Left cardiac atrium (tissue), 4 donors: Measurements from ENCODE around the gene PANK2. TPM values are rescaled to one million over a fixed set of nuclear protein-coding genes. Genes with fewer than 3 reads are reported as not detected.
"Not testable (repeated sequence)": the region's sequence is repeated elsewhere in the genome, so short reads cannot be mapped to it uniquely, and the experiment has no call there.

ENCODE experiments used
- ATAC-seq, 2 donors: fragments of 200-7000 bp; cut with Tn5 transposase; one replicate each; pipeline ENCODE4 v1.9.1; 2020; ENCODE audit warnings: mild to moderate bottlenecking in 2 of 2, moderate library complexity in 2 of 2
- DNase-seq: peaks from one replicate; pipeline ENCODE4 v3.0.0-alpha.2; 2020
- intact Hi-C, 2 donors: fragments of 100-400 bp; cut with DNase I; formaldehyde crosslinking; loops; one replicate each; pipeline versions ENCODE4 v1.14.1 to v1.15.1; 2022 to 2023
- total RNA-seq, 2 donors: library from RNA; stranded (reverse); fragmentation: NEBNext Ultra II Directional; extraction: Animal tissue kit (Norgen Biotek cat#: 25700); gene quantifications; one replicate each; pipeline ENCODE4 v1.2.1, GENCODE V29; 2021
- donor health status: DM: no; HTN: yes; CAD: no.
- donor health status: DM: no; HTN: yes; CAD: no; lungs with severe emphysema.
- donor health status: DM: yes; HTN: yes; CAD: no.
- donor health status: Dilated cardiomyopathy.

PANK2 gene
- total RNA-seq, 2 donors from 2014 or later = 18.7 to 23.8 TPM

- ATAC-seq = peak in 1 of 2 donors; percentile 30
- intact Hi-C loops = no loop called here
Observed at GRCh38 chr20:3896302-3896701, 7.1 kb downstream of the PANK2 start.

DNA sequence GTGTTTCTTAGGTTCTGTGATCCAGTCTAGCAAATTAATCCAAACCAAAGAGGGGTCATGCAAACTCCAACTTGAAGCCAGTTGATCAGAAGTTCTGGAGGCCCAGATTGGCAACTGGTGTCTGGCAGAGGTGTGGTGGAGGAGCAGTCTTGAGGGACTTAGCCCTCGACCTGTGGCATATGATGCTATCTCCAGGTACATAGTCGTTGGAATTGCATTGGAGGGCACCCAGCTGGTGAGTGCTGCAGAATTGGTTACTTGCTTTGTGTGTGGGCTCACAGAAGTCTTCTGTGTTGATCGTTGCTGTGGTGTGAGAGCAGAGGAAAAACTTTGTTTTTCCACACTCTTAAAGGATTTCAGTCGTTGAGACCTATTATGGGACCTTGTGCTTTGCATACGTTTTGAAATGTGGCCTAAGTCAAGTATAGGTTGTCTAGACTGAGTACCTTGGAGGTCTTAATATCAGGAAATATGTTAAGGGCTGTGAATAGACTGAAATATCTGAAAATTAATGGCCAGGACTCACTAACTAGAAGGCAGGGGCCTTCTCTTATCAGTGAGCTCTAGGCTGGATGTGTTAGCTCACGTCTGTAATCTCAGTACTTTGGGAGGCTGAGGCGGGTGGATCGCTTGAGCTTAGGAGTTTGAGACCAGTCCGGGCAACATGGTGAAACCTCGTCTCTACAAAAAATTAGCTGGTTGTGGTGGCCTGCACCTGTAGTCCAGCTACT, 7.8 kb downstream of the PANK2 start:
- intact Hi-C loops = no loop called here
- ATAC-seq = peak in 1 of 2 donors; percentile 11
- no peak for DNase-seq

More at GRCh38 chr20:3896302-3896701, 7.1 kb downstream of the PANK2 start:
- DNase-seq = no peak

GRCh38 chr20:3898181-3898580, 9.0 kb downstream of the PANK2 start:
- intact Hi-C loops, ATAC-seq, DNase-seq: not testable (repeated sequence)

- intact Hi-C loops = no loop called here
- ATAC-seq = no peak
Observed at GRCh38 chr20:3898639-3899038, 9.5 kb downstream of the PANK2 start.

DNA sequence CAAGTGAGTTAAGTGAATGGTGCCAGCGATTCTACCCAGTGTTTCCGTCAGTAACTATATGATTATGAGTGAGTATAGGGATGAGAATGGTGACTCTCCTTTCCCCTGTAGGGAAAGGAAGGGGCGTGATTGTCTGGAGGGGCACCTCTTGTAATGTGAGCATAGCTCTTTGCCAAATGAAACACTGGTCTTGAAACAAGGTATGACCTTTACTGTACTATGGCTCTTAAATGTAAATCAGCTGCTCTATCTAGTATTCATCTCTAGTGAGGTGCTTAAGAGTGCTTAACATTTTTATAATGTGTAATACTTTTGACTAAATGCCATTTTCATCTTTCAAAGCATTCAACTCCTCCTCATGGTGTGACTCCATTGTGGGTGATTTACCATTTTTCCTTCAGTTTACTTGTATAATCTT, 11.0 kb downstream of the PANK2 start:
- ATAC-seq = no peak
- intact Hi-C loops = no loop called here
- no peak for DNase-seq

More at GRCh38 chr20:3898639-3899038, 9.5 kb downstream of the PANK2 start:
- no peak for DNase-seq

- intact Hi-C loops = no loop called here
- DNase-seq = no peak
- ATAC-seq = no peak
Observed at GRCh38 chr20:3901028-3901705, 12.0 kb downstream of the PANK2 start.

DNA sequence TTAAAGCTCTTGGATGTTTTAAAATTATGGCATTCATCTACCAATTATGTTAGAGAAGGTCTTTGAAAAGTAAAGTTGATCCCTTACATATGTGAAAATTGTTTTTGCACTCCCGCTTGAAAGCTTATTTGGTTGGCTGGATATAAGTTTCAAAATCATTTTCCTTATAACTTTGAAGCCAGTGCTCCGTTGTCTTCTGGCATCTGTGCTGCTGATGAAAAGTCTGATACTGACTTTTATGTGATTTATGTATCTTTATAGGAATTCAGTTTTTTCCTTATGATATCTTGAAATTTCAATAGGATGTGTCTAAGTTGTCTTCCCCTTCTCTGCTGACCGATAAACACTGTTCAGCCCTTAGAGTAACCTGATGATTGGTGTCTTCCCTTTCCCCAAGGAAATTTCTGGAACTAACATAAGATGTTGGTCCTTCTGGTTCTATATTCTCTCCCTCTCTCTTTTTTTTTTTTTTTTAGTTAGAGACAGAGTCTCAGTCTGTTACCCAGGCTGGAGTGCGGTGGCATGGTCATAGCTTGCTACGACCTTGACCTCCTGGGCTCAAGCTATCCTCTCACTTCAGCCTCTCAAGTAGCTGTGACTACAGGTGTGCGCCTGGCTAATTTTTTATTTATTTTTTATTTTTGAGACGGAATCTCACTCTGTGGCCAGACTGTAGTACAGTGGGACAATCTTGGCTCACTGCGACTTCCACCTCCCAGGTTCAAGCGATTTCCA, 12.7 kb downstream of the PANK2 start:
- DNase-seq = no peak
- intact Hi-C loops = no loop called here
- ATAC-seq = no peak

GRCh38 chr20:3902446-3902845, 13.3 kb downstream of the PANK2 start:
- DNase-seq = no peak
- intact Hi-C loops = no loop called here

GRCh38 chr20:3904224-3904623, 15.0 kb downstream of the PANK2 start:
- ATAC-seq = no peak
- intact Hi-C loops = no loop called here
- DNase-seq = no peak

More at GRCh38 chr20:3902446-3902845, 13.3 kb downstream of the PANK2 start:
- ATAC-seq = no peak

- no peak for ATAC-seq
- no peak for DNase-seq
- intact Hi-C loops = no loop called here
Observed at GRCh38 chr20:3904857-3905256, 15.7 kb downstream of the PANK2 start.

DNA sequence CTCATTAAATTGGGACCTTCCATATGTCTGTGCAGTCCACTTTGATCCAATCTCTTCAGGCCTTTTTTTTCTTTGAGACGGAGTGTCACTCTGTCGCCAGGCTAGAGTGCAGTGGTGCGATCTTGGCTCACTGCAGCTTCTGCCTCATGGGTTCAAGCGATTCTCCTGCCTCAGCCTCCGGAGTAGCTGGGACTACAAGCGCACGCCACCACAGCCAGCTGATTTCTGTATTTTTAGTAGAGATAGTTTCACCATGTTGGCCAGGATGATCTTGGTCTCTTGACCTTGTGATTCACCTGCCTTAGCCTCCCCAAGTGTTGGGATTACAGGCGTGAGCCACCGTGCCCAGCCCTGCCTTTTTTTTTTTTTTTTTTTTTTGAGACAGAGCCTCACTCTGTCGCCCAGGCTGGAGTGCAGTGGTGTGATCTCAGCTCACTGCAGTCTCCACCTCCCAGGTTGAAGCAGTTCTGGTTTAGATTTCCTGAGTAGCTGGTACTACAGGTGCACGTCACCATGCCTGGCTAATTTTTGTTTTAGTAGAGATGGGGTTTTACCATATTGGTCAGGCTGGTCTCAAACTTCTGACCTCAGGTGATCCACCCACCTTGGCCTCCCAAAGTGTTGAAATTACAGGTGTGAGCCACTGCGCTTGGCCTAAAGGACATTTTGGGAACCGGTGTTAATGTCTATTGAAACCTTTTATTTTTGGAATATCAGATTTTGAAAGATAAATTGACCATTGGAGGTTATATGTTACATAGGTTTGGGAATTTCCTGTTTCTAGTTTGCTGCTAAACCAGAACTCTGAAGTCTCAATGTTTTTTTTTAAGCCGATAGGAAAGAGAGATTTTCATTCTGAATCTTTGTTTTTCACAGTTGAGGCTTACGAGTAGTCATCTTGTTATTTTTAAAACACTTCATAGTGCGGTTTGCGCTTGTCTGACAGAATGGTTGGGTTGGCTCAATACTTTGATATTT, 17.8 kb downstream of the PANK2 start:
- intact Hi-C loops, DNase-seq, ATAC-seq: not testable (repeated sequence)

- intact Hi-C loops = no loop called here
- DNase-seq (no peak), ATAC-seq (peak; percentile 72 to 79)
Observed at GRCh38 chr20:3908667-3909066, 19.5 kb downstream of the PANK2 start.

DNA sequence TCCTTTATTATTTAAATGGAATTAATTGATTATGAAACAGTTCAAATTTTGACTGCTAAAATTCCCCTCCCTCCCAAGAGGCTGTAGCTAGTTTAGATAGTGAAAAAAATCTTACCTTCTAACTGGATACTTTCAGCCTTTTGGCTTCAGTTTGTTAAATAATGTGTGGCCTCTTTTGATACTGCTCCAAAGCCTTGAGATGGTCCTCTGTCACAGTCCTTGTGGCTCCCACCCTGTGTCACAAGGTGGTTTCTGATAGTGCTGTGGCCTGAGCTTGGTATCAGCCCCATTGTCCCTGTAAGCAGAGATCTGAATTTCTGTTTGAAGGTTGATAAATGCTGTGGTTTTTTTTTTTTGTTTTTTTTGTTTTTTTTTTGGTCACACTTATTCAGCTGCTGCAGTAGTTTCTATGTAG, 20.8 kb downstream of the PANK2 start:
- DNase-seq (no peak), ATAC-seq (no peak)
- intact Hi-C loops = no loop called here

DNA sequence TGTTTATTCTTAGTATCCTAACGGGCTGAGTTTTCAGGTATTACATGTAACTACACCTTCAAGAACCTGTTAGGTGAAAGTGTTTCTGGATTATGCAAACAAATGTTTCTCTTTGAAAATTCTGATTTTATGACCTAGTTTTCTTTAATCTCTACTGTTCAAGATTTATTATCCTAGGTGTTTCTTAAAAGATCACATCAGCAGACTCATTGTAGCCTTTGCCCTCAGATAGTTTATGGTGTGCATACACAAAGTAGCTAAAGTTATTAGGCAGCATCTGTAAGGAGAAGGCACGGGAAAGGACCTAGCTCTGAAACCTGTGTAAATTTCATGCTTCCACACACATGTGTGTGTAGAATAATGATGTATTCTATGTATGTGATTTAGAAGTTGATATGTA, 21.7 kb downstream of the PANK2 start:
- DNase-seq (no peak), ATAC-seq (no peak)
- intact Hi-C loops = no loop called here

GRCh38 chr20:3911956-3912355, 22.8 kb downstream of the PANK2 start:
- intact Hi-C loops = no loop called here
- ATAC-seq (peak; percentile 31 to 52), DNase-seq (no peak)

DNA sequence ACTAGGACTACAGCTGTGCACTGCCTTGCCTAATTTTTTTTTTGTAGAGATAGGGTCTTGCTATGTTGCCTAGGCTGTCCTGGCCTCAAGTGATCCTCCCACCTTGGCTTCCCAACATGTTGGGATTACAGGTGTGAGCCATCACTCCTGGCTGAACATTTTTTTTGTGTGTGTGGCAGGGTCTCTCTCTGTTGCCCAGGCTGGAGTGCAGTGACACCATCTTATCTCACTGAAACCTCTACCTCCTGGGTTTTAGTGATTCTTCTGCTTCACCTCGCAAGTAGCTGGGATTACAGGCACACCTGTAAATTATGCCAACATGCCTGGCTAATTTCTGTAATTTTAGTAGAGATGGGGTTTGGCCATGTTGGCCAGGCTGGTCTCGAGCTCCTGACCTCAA, 25.3 kb downstream of the PANK2 start:
- ATAC-seq = no peak

GRCh38 chr20:3915691-3916090, 26.5 kb downstream of the PANK2 start:
- DNase-seq (no peak), ATAC-seq (no peak)
- intact Hi-C loops = no loop called here

More for the DNA sequence above, 25.3 kb downstream of the PANK2 start:
- intact Hi-C loops = no loop called here
- DNase-seq = no peak

GRCh38 chr20:3916364-3916763, 27.2 kb downstream of the PANK2 start:
- no peak for DNase-seq
- intact Hi-C loops = no loop called here
- no peak for ATAC-seq

DNA sequence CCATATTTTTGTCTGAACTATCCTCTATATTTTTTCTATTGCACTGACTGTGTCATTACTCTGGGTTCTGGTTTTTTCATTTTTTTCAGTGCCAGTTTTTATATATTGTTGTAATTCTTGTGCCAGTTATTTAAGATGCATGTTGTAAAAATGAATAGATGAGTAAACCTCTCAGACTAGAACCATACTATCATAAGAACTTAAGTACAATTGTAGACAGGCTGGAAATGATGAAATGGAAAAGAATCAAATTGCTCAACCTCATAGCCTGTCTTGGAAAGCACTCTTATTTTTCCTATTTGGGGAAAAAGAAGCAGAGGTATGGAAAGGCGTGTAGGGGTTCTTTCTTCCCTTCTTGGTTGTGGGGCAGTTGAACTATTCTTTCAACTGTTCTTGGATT, 30.2 kb downstream of the PANK2 start:
- intact Hi-C loops = no loop called here
- ATAC-seq = peak in 1 of 2 donors; percentile 18
- DNase-seq = no peak
